Endothelial cell of umbilical vein (primary cell): ENCODE measurements around the gene ITGAE. TPM values are rescaled to one million over a fixed set of nuclear protein-coding genes. Genes with fewer than 3 reads are reported as not detected.

ENCODE experiments used
- BruUV-seq: library from RNA; stranded (reverse); fragments of 400-500 nt; replicated peaks from 2 replicates; lab custom pipeline; 2021; lab: Mats Ljungman, UMichigan
- CTCF ChIA-PET: fragments of 300-600, 350-600 bp; sonication (Branson Sonifier 250); formaldehyde crosslinking; loops from one replicate; lab custom pipeline; 2021; ENCODE audit warnings: antibody characterized with exemption, inconsistent platforms; lab: Charles Lee
- POLR2A ChIA-PET: fragments of 300-600, 350-600 bp; sonication (Branson Sonifier 250); formaldehyde crosslinking; loops from one replicate; lab custom pipeline; 2021; ENCODE audit warnings: antibody characterized with exemption, inconsistent platforms; lab: Charles Lee
- DNase-seq: peaks from one replicate; pipeline ENCODE4 v3.0.0-alpha.2; 2011; ENCODE audit warnings: low read depth, low spot score
- FAIRE-seq: peaks from 2 replicates; lab custom pipeline; 2011; peaks lifted over from hg19 to GRCh38; lab: Jason Lieb, UNC
- H2AFZ ChIP-seq: 2 replicates; pipeline ENCODE4 v1.6.0; 2012; ENCODE audit warnings: low read depth, low read length, control low read depth, inconsistent platforms
- H3K27ac ChIP-seq: 2 replicates; pipeline ENCODE4 v1.5.1; 2011; ENCODE audit warnings: low read depth, mild to moderate bottlenecking, control low read depth, low read length, moderate library complexity; ENCODE audit not compliant: insufficient read depth
- H3K27me3 ChIP-seq, 2 experiments: 2 replicates each; pipeline versions ENCODE4 v1.6.0 to v1.6.1; 2011; ENCODE audit warnings: low read length in 2 of 2, mixed read lengths in 1 of 2; ENCODE audit not compliant: control insufficient read depth in 2 of 2, insufficient read depth in 2 of 2
- H3K36me3 ChIP-seq, 2 experiments: 2 replicates in 1 of 2; 3 replicates in 1 of 2; pipeline ENCODE4 v1.5.1; 2011; ENCODE audit warnings: low read length in 2 of 2, mild to moderate bottlenecking in 1 of 2, moderate library complexity in 1 of 2; ENCODE audit not compliant: control insufficient read depth in 2 of 2, insufficient read depth in 2 of 2; ENCODE audit errors: extremely low read depth in 1 of 2
- H3K4me1 ChIP-seq: 3 replicates; pipeline ENCODE4 v1.5.1; 2011; ENCODE audit warnings: mild to moderate bottlenecking, low read length; ENCODE audit not compliant: control insufficient read depth, insufficient read depth; ENCODE audit errors: extremely low read depth
- H3K4me2 ChIP-seq: 2 replicates; pipeline ENCODE4 v1.6.1; 2011; ENCODE audit warnings: low read length, control low read depth, mixed read lengths; ENCODE audit not compliant: insufficient read depth
- H3K4me3 ChIP-seq, 3 experiments: fragments of 200-600 bp in 1 of 3; sonication (generic), shearing (Covaris generic) in 1 of 3; replicated peaks in 1 of 3; 2 replicates each; pipeline ENCODE4 v1.5.1; 2011 to 2016; ENCODE audit warnings: control low read depth in 3 of 3, low read length in 3 of 3, mild to moderate bottlenecking in 2 of 3, inconsistent platforms in 1 of 3, low read depth in 1 of 3, moderate library complexity in 1 of 3; ENCODE audit not compliant: insufficient read depth in 1 of 3
- H3K79me2 ChIP-seq: 2 replicates; pipeline ENCODE4 v1.6.0; 2012; ENCODE audit warnings: low read length, inconsistent platforms; ENCODE audit not compliant: control insufficient read depth, insufficient read depth
- H3K9ac ChIP-seq: replicated peaks from 2 replicates; pipeline ENCODE3; 2011; ENCODE audit warnings: low read length, control low read depth; ENCODE audit not compliant: insufficient read depth; ENCODE audit errors: extremely low read depth
- H3K9me1 ChIP-seq: replicated peaks from 3 replicates; pipeline ENCODE4 v1.6.0; 2011; ENCODE audit warnings: mild to moderate bottlenecking, low read length; ENCODE audit not compliant: control insufficient read depth, insufficient read depth; ENCODE audit errors: extremely low read depth
- H3K9me3 ChIP-seq: replicated peaks from 2 replicates; pipeline ENCODE4 v1.5.1; 2012; ENCODE audit warnings: low read length, inconsistent platforms; ENCODE audit not compliant: control insufficient read depth, insufficient read depth
- H4K20me1 ChIP-seq: replicated peaks from 2 replicates; pipeline ENCODE3; 2011; ENCODE audit warnings: mild to moderate bottlenecking, low read length; ENCODE audit not compliant: control insufficient read depth, insufficient read depth; ENCODE audit errors: extremely low read depth
- EZH2 ChIP-seq: IDR thresholded peaks from 2 replicates; pipeline ENCODE4 v1.6.1; 2012; ENCODE audit warnings: borderline replicate concordance, low read depth, mild to moderate bottlenecking, moderate library complexity, low read length, inconsistent platforms; ENCODE audit not compliant: severe bottlenecking
- FOS ChIP-seq: IDR thresholded peaks from 2 replicates; pipeline ENCODE4 v1.6.1; 2011; ENCODE audit warnings: mild to moderate bottlenecking, low read length, moderate library complexity, borderline replicate concordance; ENCODE audit not compliant: insufficient read depth
- GATA2 ChIP-seq: IDR thresholded peaks from 2 replicates; pipeline ENCODE4 v1.7.0; 2011; ENCODE audit warnings: low read depth, mild to moderate bottlenecking, moderate library complexity, mixed read lengths, low read length; ENCODE audit not compliant: insufficient read length, insufficient read depth
- JUN ChIP-seq: IDR thresholded peaks from 2 replicates; pipeline ENCODE4 v1.6.1; 2011; ENCODE audit warnings: borderline replicate concordance, low read depth; ENCODE audit not compliant: insufficient read length, insufficient read depth
- POLR2A ChIP-seq: IDR thresholded peaks from 2 replicates; pipeline ENCODE4 v1.6.1; 2012; ENCODE audit warnings: low read depth, mild to moderate bottlenecking, control low read depth, low read length
- dilution Hi-C: fragments of 300-500 bp; cut with MboI; formaldehyde crosslinking; loops from one replicate; pipeline ENCODE4 v1.15.0; 2019; ENCODE audit warnings: low sequenced_read_pairs; ENCODE audit not compliant: extremely low pct_ligation_motif_present
- intact Hi-C: fragments of 100-400 bp; cut with micrococcal nuclease; formaldehyde crosslinking; loops from one replicate; pipeline ENCODE4 v1.10.0; 2022
- polyA plus RNA-seq, 4 experiments: library from polyadenylated mRNA; depleted of rRNA in 3 of 4; stranded (reverse) in 3 of 4; unstranded in 1 of 4; fragments of >200 nt; gene quantifications; 2 replicates each; pipeline versions ENCODE4 v1.2.1 to v1.2.3, GENCODE V29; 2011 to 2012; ENCODE audit warnings: missing spikeins in 1 of 4
- total RNA-seq: library from RNA; stranded (reverse); gene quantifications from 2 replicates; pipeline ENCODE4 v1.2.3, GENCODE V29; 2021
- TF ChIP-seq, protein P1 (sequence below), 2 donors: IDR thresholded peaks; 1 replicate in 1 of 2; 2 replicates in 1 of 2; pipeline ENCODE4 v1.5.1; 2011; ENCODE audit warnings: low read length in 2 of 2, mild to moderate bottlenecking in 2 of 2, moderate library complexity in 2 of 2, control low read depth in 1 of 2, inconsistent platforms in 1 of 2, low read depth in 1 of 2; ENCODE audit not compliant: insufficient read depth in 1 of 2; ENCODE audit errors: extremely low read depth in 1 of 2
- TF ChIP-seq, protein P2 (sequence below): IDR thresholded peaks from 2 replicates; pipeline ENCODE4 v1.6.1; 2011; ENCODE audit not compliant: insufficient read depth, insufficient read length

The ITGAE gene
- total and polyA plus RNA-seq, 2 donors (not counting 3 experiments of a cell fraction or from before 2014, with no cell fraction given) = 29.6 to 71.6 TPM

DNA sequence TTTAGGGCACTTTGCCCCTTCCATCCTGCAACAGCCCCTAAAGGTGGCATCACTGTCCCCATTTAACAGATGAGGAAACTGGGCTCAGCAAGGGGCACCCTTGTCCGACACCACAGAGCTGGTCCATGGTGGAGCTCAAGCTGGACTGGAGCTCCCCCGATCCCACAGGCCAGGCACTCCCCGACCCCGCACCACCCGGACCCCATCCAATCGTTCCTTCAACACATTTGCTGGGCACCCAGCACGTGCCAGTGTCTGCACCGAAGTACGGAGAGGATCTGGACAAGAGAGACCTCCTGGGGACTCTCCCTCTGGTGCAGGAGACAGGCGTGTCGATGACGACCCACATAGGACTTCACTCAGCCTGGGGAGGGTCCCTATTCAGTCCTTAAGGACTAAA lies 119.0 kb downstream of the ITGAE start:
- no peaks in the 10 kb centered on the region for H3K79me2 ChIP-seq
- dilution Hi-C loops = no loop called here
- FAIRE-seq (no peak), DNase-seq (no peak)
- H3K4me1 ChIP-seq = no peaks in the 10 kb centered on the region
- intact Hi-C loops = loop anchor here (2.0 kb wide), 2 partner anchors 41 to 145 kb away; partner anchors contain the start of gene HASPIN
- H3K36me3 ChIP-seq = no peaks in the 10 kb centered on the region
- no peaks in the 10 kb centered on the region for H3K9me3 ChIP-seq
- peaks cover 0 to 9% of the 10 kb centered on the region in 2 experiments for H3K27me3 ChIP-seq
- H4K20me1 ChIP-seq = no peaks in the 10 kb centered on the region
- no peaks in the 10 kb centered on the region for H3K9me1 ChIP-seq
- no peak overlapping the region for H3K27ac ChIP-seq
- TF ChIP-seq EZH2 (no peak), POLR2A (no peak), JUN (no peak)
- TF ChIP-seq, protein P1, sequence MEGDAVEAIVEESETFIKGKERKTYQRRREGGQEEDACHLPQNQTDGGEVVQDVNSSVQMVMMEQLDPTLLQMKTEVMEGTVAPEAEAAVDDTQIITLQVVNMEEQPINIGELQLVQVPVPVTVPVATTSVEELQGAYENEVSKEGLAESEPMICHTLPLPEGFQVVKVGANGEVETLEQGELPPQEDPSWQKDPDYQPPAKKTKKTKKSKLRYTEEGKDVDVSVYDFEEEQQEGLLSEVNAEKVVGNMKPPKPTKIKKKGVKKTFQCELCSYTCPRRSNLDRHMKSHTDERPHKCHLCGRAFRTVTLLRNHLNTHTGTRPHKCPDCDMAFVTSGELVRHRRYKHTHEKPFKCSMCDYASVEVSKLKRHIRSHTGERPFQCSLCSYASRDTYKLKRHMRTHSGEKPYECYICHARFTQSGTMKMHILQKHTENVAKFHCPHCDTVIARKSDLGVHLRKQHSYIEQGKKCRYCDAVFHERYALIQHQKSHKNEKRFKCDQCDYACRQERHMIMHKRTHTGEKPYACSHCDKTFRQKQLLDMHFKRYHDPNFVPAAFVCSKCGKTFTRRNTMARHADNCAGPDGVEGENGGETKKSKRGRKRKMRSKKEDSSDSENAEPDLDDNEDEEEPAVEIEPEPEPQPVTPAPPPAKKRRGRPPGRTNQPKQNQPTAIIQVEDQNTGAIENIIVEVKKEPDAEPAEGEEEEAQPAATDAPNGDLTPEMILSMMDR (IDR thresholded peaks at IDR 0.05; ENCODE audit: extremely low read depth in 1 of 2, insufficient read depth in 1 of 2, low read depth in 1 of 2, low read length in 2 of 2) = no peak
- ChIA-PET CTCF (interaction anchor here (0.7 to 1.8 kb wide), 21 partner anchors 8 to 634 kb away, joined by 3 to 22 read pairs (median 4); partner anchors contain the start of genes HASPIN and P2RX5), POLR2A (no interaction called here)
- no peak overlapping the region for H3K4me3 ChIP-seq
- no TSS peak for BruUV-seq
- no peak overlapping the region for H2AFZ ChIP-seq
- H3K4me2 ChIP-seq = no peak overlapping the region
- no peak overlapping the region for H3K9ac ChIP-seq

DNA sequence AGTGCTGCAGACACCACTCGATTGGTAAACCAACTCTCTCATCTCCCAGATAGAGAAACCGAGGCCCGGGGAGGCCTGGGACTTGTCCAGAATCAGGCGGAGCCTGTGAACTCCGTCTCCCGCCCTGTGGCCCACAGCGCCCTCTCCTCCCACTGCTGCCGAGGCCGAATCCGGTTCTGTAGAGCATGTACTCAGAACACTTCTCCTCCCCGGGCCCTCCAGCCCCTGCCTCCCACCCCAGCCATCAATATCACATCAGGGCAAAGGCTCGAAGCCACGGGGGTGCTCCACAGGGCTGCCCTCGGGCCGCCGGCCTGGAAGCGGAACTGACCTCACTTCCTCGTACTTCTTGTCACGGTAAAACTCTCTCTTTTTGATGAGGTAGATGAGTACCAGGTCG lies 119.4 kb downstream of the ITGAE start:
- Histone ChIP-seq H2AFZ (no peak overlapping the region), H3K27ac (no peak overlapping the region), H4K20me1 (no peaks in the 10 kb centered on the region), H3K9me1 (no peaks in the 10 kb centered on the region), H3K9ac (no peak overlapping the region), H3K4me1 (no peaks in the 10 kb centered on the region), H3K79me2 (no peaks in the 10 kb centered on the region), H3K27me3 (peaks cover 0 to 9% of the 10 kb centered on the region in 2 experiments), H3K36me3 (no peaks in the 10 kb centered on the region), H3K4me2 (no peak overlapping the region), H3K4me3 (no peak overlapping the region), H3K9me3 (no peaks in the 10 kb centered on the region)
- no TSS peak for BruUV-seq
- ChIA-PET CTCF (interaction anchor here (1.3 kb wide), 1 partner anchor 41 kb away, joined by 3 read pairs; no protein-coding TSS in a partner anchor), POLR2A (no interaction called here)
- intact Hi-C loops = no loop called here
- no peak for TF ChIP-seq FOS
- no peak for TF ChIP-seq JUN
- TF ChIP-seq, protein P1 (IDR thresholded peaks at IDR 0.05; ENCODE audit: extremely low read depth in 1 of 2, insufficient read depth in 1 of 2, low read depth in 1 of 2, low read length in 2 of 2) = no peak
- TF ChIP-seq, protein P2, sequence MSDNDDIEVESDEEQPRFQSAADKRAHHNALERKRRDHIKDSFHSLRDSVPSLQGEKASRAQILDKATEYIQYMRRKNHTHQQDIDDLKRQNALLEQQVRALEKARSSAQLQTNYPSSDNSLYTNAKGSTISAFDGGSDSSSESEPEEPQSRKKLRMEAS = no peak
- TF ChIP-seq GATA2 = no peak
- DNase-seq (no peak), FAIRE-seq (no peak)
- dilution Hi-C loops = no loop called here
